ENCODE results near the gene USP7.

- TF ChIP-seq POLR2A (IDR thresholded peaks at IDR 0.05; ENCODE audit: low read length) (no peak), GATA1 (IDR thresholded peaks at IDR 0.05; ENCODE audit: low read depth, low read length) (no peak)
Measured at GRCh38 chr16:8855972-8856371, 107.7 kb downstream of the USP7 start.

Data from erythroblast (primary cell).